Measurements from ENCODE around the gene CLCN5.

GRCh38 chrX:50049228-50049627 is 126.8 kb downstream of the CLCN5 start:
- no peak for TF ChIP-seq ATF3 (CRISPR knock-in tag; conservative IDR thresholded peaks at IDR 0.05)
- no peak for TF ChIP-seq CTCF (IDR thresholded peaks at IDR 0.05)
- TF ChIP-seq ZNF671 (CRISPR knock-in tag; IDR thresholded peaks at IDR 0.05): no peak
- TF ChIP-seq PREB (CRISPR knock-in tag; IDR thresholded peaks at IDR 0.05; ENCODE audit: borderline replicate concordance): no peak
- no peak for TF ChIP-seq USF2 (CRISPR knock-in tag; IDR thresholded peaks at IDR 0.05)
- TF ChIP-seq JUN (CRISPR knock-in tag; IDR thresholded peaks at IDR 0.05): no peak
- TF ChIP-seq E2F1 (CRISPR knock-in tag; IDR thresholded peaks at IDR 0.05): no peak
